ENCODE data around the gene PROCA1.

The PROCA1 gene

GRCh38 chr17:28712705-28713415 is 1.2 kb upstream of the PROCA1 start:
- H3K4me3 ChIP-seq, result no peak overlapping the region
- in situ Hi-C loops (cut with MboI; ENCODE audit: low sequenced_read_pairs), result no loop called here
- H3K4me1 ChIP-seq, result peaks cover 25% of the 10 kb centered on the region
- DNase-seq (ENCODE audit: low spot score in 2 of 2), result no peak
- H3K9me3 ChIP-seq, result no peaks in the 10 kb centered on the region; the same call in 1 of the 2 replicates
- H3K36me3 ChIP-seq (replicated peaks), result no peaks in the 10 kb centered on the region
- no peaks in the 10 kb centered on the region for H3K27me3 ChIP-seq (ENCODE audit: low read depth)

GRCh38 chr17:28712032-28712704 is 480 bp upstream of the PROCA1 start:
- no peaks in the 10 kb centered on the region for H3K36me3 ChIP-seq (replicated peaks)
- H3K9me3 ChIP-seq, result no peaks in the 10 kb centered on the region; the same call in 1 of the 2 replicates
- in situ Hi-C loops (cut with MboI; ENCODE audit: low sequenced_read_pairs), result no loop called here
- peaks cover 25% of the 10 kb centered on the region for H3K4me1 ChIP-seq
- no peaks in the 10 kb centered on the region for H3K27me3 ChIP-seq (ENCODE audit: low read depth)
- peak overlapping the region; percentile 63 for H3K4me3 ChIP-seq
- DNase-seq (ENCODE audit: low spot score in 2 of 2), result peak; percentile 60 to 86

GRCh38 chr17:28710861-28711722 is 596 bp downstream of the PROCA1 start:
- Histone ChIP-seq H3K27me3 (ENCODE audit: low read depth) (no peaks in the 10 kb centered on the region), H3K4me1 (peaks cover 25% of the 10 kb centered on the region), H3K4me3 (peak overlapping the region; percentile 63), H3K9me3 (no peaks in the 10 kb centered on the region; the same call in 1 of the 2 replicates), H3K36me3 (replicated peaks) (no peaks in the 10 kb centered on the region)
- peak; percentile 87 to 96 for DNase-seq (ENCODE audit: low spot score in 2 of 2)
- in situ Hi-C loops (cut with MboI; ENCODE audit: low sequenced_read_pairs), result no loop called here

- H3K36me3 ChIP-seq (replicated peaks), result peaks cover 16% of the 10 kb centered on the region
- DNase-seq (ENCODE audit: low spot score in 2 of 2), result no peak
- no peaks in the 10 kb centered on the region for H3K27me3 ChIP-seq (ENCODE audit: low read depth)
- in situ Hi-C loops (cut with MboI; ENCODE audit: low sequenced_read_pairs), result no loop called here
- H3K4me1 ChIP-seq, result peaks cover 21% of the 10 kb centered on the region
- H3K9me3 ChIP-seq, result no peaks in the 10 kb centered on the region; the same call in 1 of the 2 replicates
- H3K4me3 ChIP-seq, result no peak overlapping the region
Measured at GRCh38 chr17:28707339-28707720, 4.4 kb downstream of the PROCA1 start.

- Histone ChIP-seq H3K4me3 (no peak overlapping the region), H3K27me3 (ENCODE audit: low read depth) (no peaks in the 10 kb centered on the region), H3K36me3 (replicated peaks) (peaks cover 22% of the 10 kb centered on the region), H3K9me3 (no peaks in the 10 kb centered on the region; the same call in 1 of the 2 replicates), H3K4me1 (peaks cover 15% of the 10 kb centered on the region)
- no peak for DNase-seq (ENCODE audit: low spot score in 2 of 2)
- in situ Hi-C loops (cut with MboI; ENCODE audit: low sequenced_read_pairs), result no loop called here
Measured at GRCh38 chr17:28706471-28707338, 5.0 kb downstream of the PROCA1 start.

GRCh38 chr17:28705728-28706334 is 5.9 kb downstream of the PROCA1 start:
- no peaks in the 10 kb centered on the region for H3K27me3 ChIP-seq (ENCODE audit: low read depth)
- peaks cover 12% of the 10 kb centered on the region for H3K4me1 ChIP-seq
- peaks cover 31% of the 10 kb centered on the region for H3K36me3 ChIP-seq (replicated peaks)
- H3K9me3 ChIP-seq, result no peaks in the 10 kb centered on the region; the same call in 1 of the 2 replicates
- no peak overlapping the region for H3K4me3 ChIP-seq
- DNase-seq (ENCODE audit: low spot score in 2 of 2), result no peak
- in situ Hi-C loops (cut with MboI; ENCODE audit: low sequenced_read_pairs), result no loop called here

- peaks cover 7% of the 10 kb centered on the region for H3K4me1 ChIP-seq
- no peak for DNase-seq (ENCODE audit: low spot score in 2 of 2)
- H3K36me3 ChIP-seq (replicated peaks), result peaks cover 37% of the 10 kb centered on the region
- H3K9me3 ChIP-seq, result no peaks in the 10 kb centered on the region; the same call in 1 of the 2 replicates
- no peaks in the 10 kb centered on the region for H3K27me3 ChIP-seq (ENCODE audit: low read depth)
- no peak overlapping the region for H3K4me3 ChIP-seq
- in situ Hi-C loops (cut with MboI; ENCODE audit: low sequenced_read_pairs), result no loop called here
Measured at GRCh38 chr17:28705074-28705659, 6.5 kb downstream of the PROCA1 start.

GRCh38 chr17:28704219-28704858 is 7.3 kb downstream of the PROCA1 start:
- DNase-seq (ENCODE audit: low spot score in 2 of 2), result no peak
- no peaks in the 10 kb centered on the region for H3K27me3 ChIP-seq (ENCODE audit: low read depth)
- H3K36me3 ChIP-seq (replicated peaks), result peaks cover 46% of the 10 kb centered on the region
- H3K9me3 ChIP-seq, result no peaks in the 10 kb centered on the region; the same call in 1 of the 2 replicates
- no peak overlapping the region for H3K4me3 ChIP-seq
- in situ Hi-C loops (cut with MboI; ENCODE audit: low sequenced_read_pairs), result no loop called here
- H3K4me1 ChIP-seq, result no peaks in the 10 kb centered on the region

- H3K27me3 ChIP-seq (ENCODE audit: low read depth), result no peaks in the 10 kb centered on the region
- H3K9me3 ChIP-seq, result no peaks in the 10 kb centered on the region; the same call in 1 of the 2 replicates
- no peak overlapping the region for H3K4me3 ChIP-seq
- DNase-seq (ENCODE audit: low spot score in 2 of 2), result no peak
- H3K4me1 ChIP-seq, result no peaks in the 10 kb centered on the region
- peaks cover 52% of the 10 kb centered on the region for H3K36me3 ChIP-seq (replicated peaks)
- in situ Hi-C loops (cut with MboI; ENCODE audit: low sequenced_read_pairs), result no loop called here
Measured at GRCh38 chr17:28703552-28704218, 8.0 kb downstream of the PROCA1 start.

GRCh38 chr17:28702752-28703150 is 8.9 kb downstream of the PROCA1 start:
- Histone ChIP-seq H3K36me3 (replicated peaks) (peaks cover 62% of the 10 kb centered on the region), H3K4me3 (no peak overlapping the region), H3K4me1 (no peaks in the 10 kb centered on the region), H3K9me3 (no peaks in the 10 kb centered on the region), H3K27me3 (ENCODE audit: low read depth) (no peaks in the 10 kb centered on the region)
- no peak for DNase-seq (ENCODE audit: low spot score in 2 of 2)
- in situ Hi-C loops (cut with MboI; ENCODE audit: low sequenced_read_pairs), result no loop called here

GRCh38 chr17:28702026-28702751 is 9.5 kb downstream of the PROCA1 start:
- Histone ChIP-seq H3K27me3 (ENCODE audit: low read depth) (no peaks in the 10 kb centered on the region), H3K4me3 (no peak overlapping the region), H3K9me3 (no peaks in the 10 kb centered on the region), H3K36me3 (replicated peaks) (peaks cover 67% of the 10 kb centered on the region), H3K4me1 (no peaks in the 10 kb centered on the region)
- no peak for DNase-seq (ENCODE audit: low spot score in 2 of 2)
- in situ Hi-C loops (cut with MboI; ENCODE audit: low sequenced_read_pairs), result no loop called here
